Measurements from ENCODE around the gene NUDT16L1. TPM values are rescaled to one million over a fixed set of nuclear protein-coding genes. Genes with fewer than 3 reads are reported as not detected.

The NUDT16L1 gene
- total RNA-seq, 4 donors from 2014 or later = 19.9 to 32.7 (median 24.6) TPM

GRCh38 chr16:4654964-4655590 lies 38.3 kb upstream of the NUDT16L1 start:
- Histone ChIP-seq H3K36me3 (peaks cover 92% of the 10 kb centered on the region), H3K4me3 (no peak overlapping the region), H3K4me1 (peaks cover 4% of the 10 kb centered on the region), H3K9me3 (no peaks in the 10 kb centered on the region), H3K27ac (no peak overlapping the region), H3K27me3 (no peaks in the 10 kb centered on the region)
- TF ChIP-seq POLR2AphosphoS5 (IDR thresholded peaks at IDR 0.05) = no peak
- DNase-seq (ENCODE audit: low spot score in 2 of 2) = no peak
- 97% methylated on average over 5 of the region's 12 CpGs for WGBS

GRCh38 chr16:4655801-4656200 lies 37.6 kb upstream of the NUDT16L1 start:
- no peak for DNase-seq (ENCODE audit: low spot score in 2 of 2)
- no peak overlapping the region for H3K27ac ChIP-seq
- 100% methylated on average over 2 of the region's 6 CpGs for WGBS

GRCh38 chr16:4656221-4656620 lies 37.1 kb upstream of the NUDT16L1 start:
- Histone ChIP-seq H3K27ac (no peak overlapping the region), H3K27me3 (no peaks in the 10 kb centered on the region), H3K36me3 (peaks cover 84% of the 10 kb centered on the region), H3K4me3 (no peak overlapping the region), H3K4me1 (peaks cover 8% of the 10 kb centered on the region), H3K9me3 (no peaks in the 10 kb centered on the region)
- DNase-seq (ENCODE audit: low spot score in 2 of 2) = no peak
- WGBS = 95% methylated on average over 12 of the region's 12 CpGs
- no peak for TF ChIP-seq CTCF (IDR thresholded peaks at IDR 0.05)
- no peak for TF ChIP-seq POLR2A (IDR thresholded peaks at IDR 0.05)
- no peak for TF ChIP-seq POLR2AphosphoS5 (IDR thresholded peaks at IDR 0.05)
- no peak for TF ChIP-seq EP300 (IDR thresholded peaks at IDR 0.05)

More at GRCh38 chr16:4655801-4656200, 37.6 kb upstream of the NUDT16L1 start:
- H3K4me1 ChIP-seq = peaks cover 8% of the 10 kb centered on the region
- H3K27me3 ChIP-seq = no peaks in the 10 kb centered on the region
- H3K36me3 ChIP-seq = peaks cover 88% of the 10 kb centered on the region
- no peak for TF ChIP-seq EP300 (IDR thresholded peaks at IDR 0.05)
- no peaks in the 10 kb centered on the region for H3K9me3 ChIP-seq
- no peak overlapping the region for H3K4me3 ChIP-seq

GRCh38 chr16:4656695-4657686 lies 36.4 kb upstream of the NUDT16L1 start:
- Histone ChIP-seq H3K4me3 (no peak overlapping the region), H3K9me3 (no peaks in the 10 kb centered on the region), H3K27ac (no peak overlapping the region), H3K36me3 (peaks cover 76% of the 10 kb centered on the region), H3K4me1 (peaks cover 8% of the 10 kb centered on the region), H3K27me3 (no peaks in the 10 kb centered on the region)
- TF ChIP-seq EP300 (IDR thresholded peaks at IDR 0.05) (no peak), CTCF (IDR thresholded peaks at IDR 0.05) (no peak), POLR2AphosphoS5 (IDR thresholded peaks at IDR 0.05) (no peak), POLR2A (IDR thresholded peaks at IDR 0.05) (no peak)
- 96% methylated on average over 24 of the region's 25 CpGs for WGBS
- no peak for DNase-seq (ENCODE audit: low spot score in 2 of 2)

- peaks cover 66% of the 10 kb centered on the region for H3K36me3 ChIP-seq
- DNase-seq (ENCODE audit: low spot score in 2 of 2) = no peak
- H3K4me1 ChIP-seq = peaks cover 18% of the 10 kb centered on the region
- H3K27ac ChIP-seq = no peak overlapping the region
- H3K9me3 ChIP-seq = no peaks in the 10 kb centered on the region
- TF ChIP-seq CTCF (IDR thresholded peaks at IDR 0.05) (no peak), EP300 (IDR thresholded peaks at IDR 0.05) (no peak), POLR2A (IDR thresholded peaks at IDR 0.05) (no peak), POLR2AphosphoS5 (IDR thresholded peaks at IDR 0.05) (no peak)
- 89% methylated on average over 18 of the region's 29 CpGs for WGBS
- no peak overlapping the region for H3K4me3 ChIP-seq
- H3K27me3 ChIP-seq = no peaks in the 10 kb centered on the region
Observed at GRCh38 chr16:4659363-4660353, 33.7 kb upstream of the NUDT16L1 start.
